Lower leg skin (tissue), 3 donors: ENCODE results near the gene GNB5.

Source experiments
- POLR2A ChIP-seq, 2 donors: fragments of 450-650 bp; IDR thresholded peaks; one replicate each; pipeline ENCODE4 v1.6.1; 2016 to 2017; ENCODE audit warnings: antibody characterized with exemption in 2 of 2, mild to moderate bottlenecking in 1 of 2, moderate library complexity in 1 of 2
- TF ChIP-seq, protein P1 (sequence below), 3 donors: fragments of 450-650 bp; IDR thresholded peaks; one replicate each; pipeline ENCODE4 v1.5.1; 2016; ENCODE audit warnings: antibody characterized with exemption in 3 of 3, mild to moderate bottlenecking in 3 of 3, moderate library complexity in 2 of 3

DNA sequence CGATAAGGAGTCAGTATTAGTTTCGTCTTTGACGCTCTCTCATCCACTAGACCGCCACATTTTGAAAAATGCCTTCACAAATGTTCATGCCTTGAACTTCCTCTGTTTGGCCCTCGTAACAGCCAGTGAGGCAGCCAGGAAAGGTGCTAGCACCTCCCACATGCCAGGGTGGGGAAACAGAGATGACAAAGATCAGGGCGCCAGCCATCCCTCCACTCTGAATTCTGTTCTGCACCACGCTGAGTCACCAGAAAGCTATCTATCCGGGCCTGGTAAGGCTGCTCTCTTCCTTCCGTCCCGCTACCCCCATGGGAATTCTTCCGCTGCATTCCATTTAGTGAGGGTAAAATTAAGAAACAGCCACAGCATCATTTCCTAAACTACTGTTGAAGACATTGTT, 47.3 kb downstream of the GNB5 start:
- TF ChIP-seq, protein P1, sequence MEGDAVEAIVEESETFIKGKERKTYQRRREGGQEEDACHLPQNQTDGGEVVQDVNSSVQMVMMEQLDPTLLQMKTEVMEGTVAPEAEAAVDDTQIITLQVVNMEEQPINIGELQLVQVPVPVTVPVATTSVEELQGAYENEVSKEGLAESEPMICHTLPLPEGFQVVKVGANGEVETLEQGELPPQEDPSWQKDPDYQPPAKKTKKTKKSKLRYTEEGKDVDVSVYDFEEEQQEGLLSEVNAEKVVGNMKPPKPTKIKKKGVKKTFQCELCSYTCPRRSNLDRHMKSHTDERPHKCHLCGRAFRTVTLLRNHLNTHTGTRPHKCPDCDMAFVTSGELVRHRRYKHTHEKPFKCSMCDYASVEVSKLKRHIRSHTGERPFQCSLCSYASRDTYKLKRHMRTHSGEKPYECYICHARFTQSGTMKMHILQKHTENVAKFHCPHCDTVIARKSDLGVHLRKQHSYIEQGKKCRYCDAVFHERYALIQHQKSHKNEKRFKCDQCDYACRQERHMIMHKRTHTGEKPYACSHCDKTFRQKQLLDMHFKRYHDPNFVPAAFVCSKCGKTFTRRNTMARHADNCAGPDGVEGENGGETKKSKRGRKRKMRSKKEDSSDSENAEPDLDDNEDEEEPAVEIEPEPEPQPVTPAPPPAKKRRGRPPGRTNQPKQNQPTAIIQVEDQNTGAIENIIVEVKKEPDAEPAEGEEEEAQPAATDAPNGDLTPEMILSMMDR (IDR thresholded peaks at IDR 0.05), result no peak
- no peak for TF ChIP-seq POLR2A (IDR thresholded peaks at IDR 0.05)
